Diencephalon (tissue), 1 donor: Measurements from ENCODE around the gene B3GALNT1. TPM values are rescaled to one million over a fixed set of nuclear protein-coding genes. Genes with fewer than 3 reads are reported as not detected.

Experiments
- total RNA-seq: library from RNA; depleted of rRNA; stranded (reverse); fragments of >200 nt; gene quantifications from one replicate; pipeline ENCODE4 v1.2.3, GENCODE V29; 2014

B3GALNT1 gene
- 225 TPM for total RNA-seq

DNA sequence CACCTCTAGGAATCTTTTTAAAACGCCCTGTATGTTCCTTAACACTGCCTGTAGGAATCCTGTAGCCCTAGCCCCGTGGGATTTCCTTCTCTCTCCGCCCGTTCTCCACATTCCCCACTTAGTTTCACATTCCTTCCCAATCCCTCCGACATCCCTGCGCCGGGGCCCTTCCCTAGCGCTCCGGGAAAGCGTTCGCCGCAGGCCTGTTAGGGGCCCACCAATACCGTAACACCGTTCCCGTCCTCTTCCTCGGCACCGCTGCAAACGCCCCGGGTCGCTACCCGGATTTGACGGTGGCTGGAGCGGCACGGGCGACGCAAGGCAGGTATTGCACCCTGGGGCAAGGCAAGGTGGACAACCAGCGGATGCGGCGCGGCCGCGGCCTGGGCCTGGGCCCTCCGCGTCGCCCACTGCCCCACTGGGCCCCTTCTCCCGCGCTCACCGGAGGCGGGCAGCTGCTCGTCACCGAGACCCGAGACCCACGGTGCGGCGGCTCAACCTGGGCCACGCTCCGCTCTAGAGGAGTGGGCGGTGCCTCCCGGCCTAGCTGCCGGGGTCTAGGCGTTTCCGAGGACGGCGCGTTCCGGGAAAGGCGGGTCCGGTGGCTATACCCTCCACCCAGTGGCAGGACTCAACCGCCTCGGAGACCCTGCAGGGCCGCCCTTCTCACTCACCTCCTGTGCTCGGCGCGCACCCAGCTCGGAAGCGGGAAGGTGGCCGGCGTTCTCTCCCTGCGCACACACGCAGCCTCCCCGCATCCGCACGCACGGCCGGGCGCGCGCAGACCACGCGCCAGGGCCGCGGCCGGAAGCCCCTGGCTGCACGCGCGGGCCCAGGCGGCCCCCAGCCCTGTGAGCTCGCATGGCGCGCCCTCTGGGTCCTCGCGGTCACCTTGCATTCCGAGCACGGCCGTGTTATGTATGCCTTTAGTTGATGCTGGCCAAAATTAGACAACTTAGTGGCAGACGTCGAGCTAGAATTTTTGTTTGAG is at the start of gene B3GALNT1:
B3GALNT1 (minus strand) TSS at position 789 of the 991 bp plus-strand sequence. CDS start 18,595 bp downstream, outside the sequence.

Other genes with a start within 250 kb of the B3GALNT1 start
- gene NMD3, start 116.0 kb upstream of the B3GALNT1 start, total RNA-seq = 77.0 TPM